HG03558 (cell line): Measurements from ENCODE around the gene PRDM16.

Experiments
- ATAC-seq: cut with Tn5 transposase; IDR thresholded peaks from one replicate; pipeline ENCODE4 v1.9.1; 2021; ENCODE audit warnings: moderate number of reproducible peaks; ENCODE audit not compliant: unreplicated experiment; ENCODE audit errors: extremely low read depth

Gene PRDM16

GRCh38 chr1:3115275-3116149, 46.5 kb downstream of the PRDM16 start:
- ATAC-seq: no peak

GRCh38 chr1:3116150-3116510, 47.1 kb downstream of the PRDM16 start:
- ATAC-seq: no peak

DNA sequence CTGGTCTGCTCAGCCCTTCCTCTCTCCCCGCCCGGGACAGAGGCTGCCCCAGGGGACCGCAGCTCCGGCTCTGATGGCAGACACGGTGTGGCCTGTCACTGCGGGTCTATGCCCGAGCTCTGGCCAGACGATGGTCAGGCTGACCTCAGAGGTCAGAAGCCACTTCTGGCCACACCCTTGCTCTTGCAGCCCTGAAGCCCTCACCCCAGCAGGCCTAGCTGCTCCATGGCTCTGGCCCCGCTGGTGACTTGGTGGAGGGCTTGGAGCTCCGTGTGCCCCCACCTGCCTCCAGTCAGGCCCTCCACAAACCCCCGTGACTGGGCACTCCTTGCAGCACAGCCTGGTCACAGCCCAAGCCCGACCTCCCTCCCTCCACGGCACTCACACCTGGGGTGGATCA, 47.6 kb downstream of the PRDM16 start:
- no peak for ATAC-seq

DNA sequence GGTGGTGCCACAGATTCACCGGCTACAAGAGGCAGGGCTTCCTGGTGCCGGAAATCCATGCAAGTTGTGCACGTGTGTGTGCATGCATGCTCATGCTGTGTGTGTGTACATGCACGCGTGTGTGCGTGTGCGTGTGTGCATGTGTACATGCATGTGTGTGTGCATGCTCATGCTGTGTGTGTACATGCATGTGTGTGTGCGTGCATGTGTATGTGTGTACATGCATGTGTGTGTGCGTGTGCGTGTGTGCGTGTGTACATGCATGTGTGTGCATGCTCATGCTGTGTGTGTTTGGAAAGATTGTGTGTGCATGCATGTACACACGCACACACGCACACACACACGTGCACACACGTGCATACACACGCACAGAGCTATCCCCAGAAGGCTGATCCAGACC, 48.9 kb downstream of the PRDM16 start:
- no peak for ATAC-seq

DNA sequence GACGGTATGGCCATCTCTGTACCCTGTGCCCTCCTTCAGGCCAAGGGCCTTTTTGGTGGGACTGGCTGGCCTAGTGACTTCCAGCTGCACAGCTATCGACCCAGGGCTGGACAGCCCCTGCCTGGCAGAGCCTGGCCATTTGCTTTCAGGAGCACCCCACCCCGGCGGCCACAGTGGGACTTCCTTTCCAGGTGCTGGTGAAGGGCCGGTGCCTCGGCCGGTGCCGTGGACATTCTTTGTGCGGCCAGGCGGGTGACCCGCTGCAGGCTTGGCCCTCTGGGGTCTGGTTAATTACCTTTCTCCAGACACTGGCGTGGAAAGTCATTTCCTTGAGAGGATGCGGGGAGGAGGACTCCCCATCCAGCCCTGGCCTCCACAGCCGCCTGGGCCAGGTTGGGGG, 50.1 kb downstream of the PRDM16 start:
- no peak for ATAC-seq

GRCh38 chr1:3119725-3120124, 50.7 kb downstream of the PRDM16 start:
- no peak for ATAC-seq

DNA sequence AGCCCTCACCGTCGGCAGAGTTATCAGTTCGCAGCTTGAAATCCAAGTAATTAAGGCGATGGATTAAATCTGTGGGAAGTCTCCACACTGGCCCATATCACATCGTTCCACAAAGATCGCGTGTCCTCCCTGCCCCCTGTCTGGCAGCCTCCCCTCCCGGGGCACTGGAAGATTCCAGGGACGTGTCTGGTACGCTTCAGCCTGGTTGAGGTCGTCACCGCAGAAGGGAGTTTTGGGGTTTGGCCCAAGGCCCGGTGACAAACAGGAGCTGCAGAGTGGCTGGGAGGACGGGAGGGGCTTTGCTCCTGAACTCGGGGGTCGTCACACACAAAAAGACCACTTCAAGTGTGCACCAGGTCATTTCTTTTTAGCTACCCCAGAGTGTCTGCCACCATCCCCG, 51.1 kb downstream of the PRDM16 start:
- ATAC-seq: no peak

DNA sequence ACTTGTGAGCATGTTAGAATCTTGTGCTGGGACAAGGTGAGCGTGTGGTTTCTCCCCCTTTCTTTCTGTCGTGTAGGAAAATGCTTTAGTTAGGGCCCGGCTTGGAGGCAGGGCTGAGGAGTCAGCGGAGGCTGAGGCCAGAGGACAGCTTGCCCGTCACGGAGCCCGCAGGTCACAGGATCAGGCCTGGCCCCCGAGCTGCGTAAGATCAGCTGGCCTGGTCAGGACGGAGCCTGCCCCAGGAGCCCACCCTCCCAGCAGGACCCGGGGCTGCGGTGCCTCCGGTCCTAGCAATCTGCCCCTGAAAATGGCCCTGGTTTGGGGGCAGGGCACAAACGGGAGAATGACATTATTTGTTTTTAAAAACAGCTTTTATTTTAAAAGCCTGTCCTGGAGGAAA, 52.0 kb downstream of the PRDM16 start:
- no peak for ATAC-seq

- no peak for ATAC-seq
Measured at GRCh38 chr1:3121401-3122210, 52.6 kb downstream of the PRDM16 start.

DNA sequence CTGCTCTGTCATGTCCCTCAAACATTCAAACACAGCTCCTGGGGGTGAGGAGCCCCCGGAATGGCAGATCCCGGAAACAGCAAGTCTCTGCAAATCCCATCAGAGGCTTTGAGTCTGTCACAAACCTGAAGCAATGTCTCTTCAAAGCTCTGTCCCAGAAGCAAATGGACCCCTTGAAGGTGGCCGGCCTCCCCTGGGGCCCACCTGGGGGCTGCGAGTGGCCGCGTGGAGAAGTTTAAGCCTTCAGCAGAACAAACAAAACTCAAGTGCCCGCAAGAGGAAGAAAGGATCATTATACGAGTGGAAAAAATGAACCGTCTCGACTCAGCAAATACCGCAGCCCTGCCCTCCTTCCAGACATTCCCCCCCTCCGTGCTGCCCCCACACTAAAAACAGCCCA, 53.3 kb downstream of the PRDM16 start:
- ATAC-seq: no peak

- no peak for ATAC-seq
Measured at GRCh38 chr1:3124246-3124645, 55.2 kb downstream of the PRDM16 start.

GRCh38 chr1:3125078-3125477, 56.1 kb downstream of the PRDM16 start:
- ATAC-seq: no peak

DNA sequence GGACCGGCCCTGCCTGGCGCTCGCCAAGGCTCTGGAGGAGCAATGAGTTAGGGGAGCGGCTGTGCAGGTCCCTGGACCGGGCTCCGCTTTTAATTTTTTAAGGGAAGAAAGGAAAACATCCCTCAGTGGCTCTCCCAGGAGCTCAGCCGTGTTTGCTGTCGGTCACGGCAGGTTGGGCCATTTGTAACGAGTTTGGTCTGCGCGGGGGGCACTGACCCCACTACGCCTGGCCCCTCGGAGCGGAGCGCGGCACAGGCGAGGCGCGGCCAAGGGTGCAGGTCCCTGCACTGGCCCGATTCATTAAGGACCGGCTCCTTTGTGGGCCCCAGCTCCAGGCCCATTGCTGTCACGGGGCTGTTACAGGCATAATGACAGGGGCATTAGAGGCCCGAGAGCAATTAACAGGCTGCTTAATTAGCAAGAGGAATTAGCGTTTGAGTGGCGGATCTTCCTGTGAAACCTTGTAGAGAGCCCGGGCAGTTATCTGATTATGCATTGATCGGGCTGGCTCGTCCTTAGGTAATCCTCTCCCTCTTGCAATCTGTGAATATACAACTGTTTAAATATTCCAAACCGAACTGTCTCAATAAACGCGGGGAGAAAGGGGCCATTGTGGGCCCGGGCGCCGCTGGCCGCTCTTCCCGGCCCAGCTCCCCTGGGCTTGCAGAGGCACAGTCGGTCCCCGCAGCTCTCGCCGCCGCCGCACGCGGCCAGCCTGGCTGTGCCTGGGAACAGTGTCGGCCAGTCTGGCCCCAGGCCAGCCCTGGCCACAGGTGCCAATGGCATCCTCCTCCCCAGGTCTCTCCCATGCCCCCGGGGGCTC, 56.8 kb downstream of the PRDM16 start:
- ATAC-seq: no peak

- ATAC-seq: no peak
Measured at GRCh38 chr1:3126756-3127678, 58.0 kb downstream of the PRDM16 start.

- no peak for ATAC-seq
Measured at GRCh38 chr1:3127738-3128137, 58.7 kb downstream of the PRDM16 start.

- no peak for ATAC-seq
Measured at GRCh38 chr1:3128431-3129132, 59.6 kb downstream of the PRDM16 start.

DNA sequence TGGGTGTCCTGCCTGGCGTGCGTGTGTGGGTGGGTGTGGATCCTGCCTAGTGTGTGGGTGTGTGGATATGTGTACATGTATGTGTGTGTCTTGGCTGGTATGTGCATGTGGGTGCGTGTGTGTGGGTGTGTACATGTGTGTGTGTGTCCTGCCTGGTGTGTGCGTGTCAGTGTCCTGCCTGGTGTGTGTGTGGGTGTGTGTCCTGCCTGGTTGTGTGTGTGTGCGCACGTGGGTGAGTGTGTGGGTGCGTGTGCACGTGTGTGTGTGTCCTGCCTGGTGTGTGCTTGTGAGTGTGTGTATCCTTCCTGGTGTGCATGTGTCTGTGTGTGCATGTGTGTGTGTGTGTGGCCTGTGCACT, 60.1 kb downstream of the PRDM16 start:
- no peak for ATAC-seq

GRCh38 chr1:3130268-3130667, 61.3 kb downstream of the PRDM16 start:
- ATAC-seq: no peak

- ATAC-seq: no peak
Measured at GRCh38 chr1:3132660-3133059, 63.7 kb downstream of the PRDM16 start.
